Adrenal gland (tissue), 5 donors: Measurements from ENCODE around the gene ZNF101.

Experiments used
- CTCF ChIP-seq, 6 experiments: fragments of 450-650 bp in 4 of 6; fragments of 200-600 bp in 2 of 6; sonication (generic) in 1 of 6; IDR thresholded peaks; 1 replicate in 5 of 6; 2 replicates in 1 of 6; pipeline versions ENCODE4 v1.5.1 to v1.8.0; 2016 to 2021; ENCODE audit warnings: antibody characterized with exemption in 6 of 6, mild to moderate bottlenecking in 2 of 6, moderate library complexity in 1 of 6
- POLR2A ChIP-seq, 2 donors: fragments of 450-650 bp; IDR thresholded peaks; one replicate each; pipeline ENCODE4 v1.6.1; 2017; ENCODE audit warnings: antibody characterized with exemption in 2 of 2, mild to moderate bottlenecking in 2 of 2, moderate library complexity in 1 of 2
- donor health status: DM: no; HTN: no; CAD: no.

DNA sequence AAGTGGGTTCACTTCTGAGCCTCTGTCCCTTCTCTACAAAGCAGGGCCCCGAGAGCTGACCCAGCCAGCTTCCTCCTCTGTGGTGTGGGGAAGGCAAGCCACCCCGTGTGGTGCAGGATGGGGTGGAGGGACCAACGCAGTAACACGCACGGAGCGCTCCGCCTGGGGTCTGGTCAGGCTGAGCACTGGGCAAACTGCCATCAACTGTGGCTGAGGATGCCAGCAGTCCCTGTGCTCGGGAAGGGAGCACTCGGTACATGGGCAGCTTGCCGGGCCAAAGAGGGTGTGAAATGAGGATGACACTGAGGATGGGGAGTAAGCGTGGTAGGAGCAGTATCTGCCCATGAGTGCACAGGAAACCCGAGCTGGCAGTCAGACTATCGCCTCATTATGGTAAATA is 17.6 kb upstream of the ZNF101 start:
- TF ChIP-seq CTCF (IDR thresholded peaks at IDR 0.05) (no peak), POLR2A (IDR thresholded peaks at IDR 0.05) (no peak)
